Frontal cortex (tissue), 1 donor: Measurements from ENCODE around the gene OR2G3. TPM values are rescaled to one million over a fixed set of nuclear protein-coding genes. Genes with fewer than 3 reads are reported as not detected.

Experiments used
- small RNA-seq: library from RNA; depleted of rRNA; stranded (forward); fragments of <200 nt; gene quantifications from one replicate; pipeline ENCODE3, GENCODE V24; 2014
- total RNA-seq: library from RNA; depleted of rRNA; stranded (reverse); fragments of >200 nt; gene quantifications from one replicate; pipeline ENCODE4 v1.2.3, GENCODE V29; 2014

The OR2G3 gene
- total RNA-seq, 1 donor from 2014 or later, result not detected

Small RNAs within 50 kb of the gene (small RNA-seq; reads per million reads assigned to genes)
- not detected for gene RF00026

Other genes starting within 250 kb of the OR2G3 start
- 0.82 TPM for gene NLRP3, start 189.4 kb upstream of the OR2G3 start, total RNA-seq
- gene OR2B11, start 147.5 kb upstream of the OR2G3 start, total RNA-seq, result not detected
- not detected for gene OR2C3, start 69.1 kb upstream of the OR2G3 start, total RNA-seq
- 0.41 TPM for gene GCSAML, start 56.5 kb upstream of the OR2G3 start, total RNA-seq
- not detected for gene OR2G2, start 17.2 kb upstream of the OR2G3 start, total RNA-seq
- not detected for gene OR13G1, start 74.2 kb downstream of the OR2G3 start, total RNA-seq
- not detected for gene OR6F1, start 111.1 kb downstream of the OR2G3 start, total RNA-seq
- not detected for gene OR14K1, start 133.0 kb downstream of the OR2G3 start, total RNA-seq
- gene OR14A2, start 142.6 kb downstream of the OR2G3 start, total RNA-seq, result not detected
- not detected for gene OR1C1, start 155.0 kb downstream of the OR2G3 start, total RNA-seq
- not detected for gene OR14A16, start 218.5 kb downstream of the OR2G3 start, total RNA-seq
- gene OR11L1, start 236.3 kb downstream of the OR2G3 start, total RNA-seq, result not detected